Measurements from ENCODE around the gene BTBD6. TPM values are rescaled to one million over a fixed set of nuclear protein-coding genes. Genes with fewer than 3 reads are reported as not detected.

BTBD6 gene
- total RNA-seq, 2 donors from 2014 or later: 45.9 to 73.5 TPM

DNA sequence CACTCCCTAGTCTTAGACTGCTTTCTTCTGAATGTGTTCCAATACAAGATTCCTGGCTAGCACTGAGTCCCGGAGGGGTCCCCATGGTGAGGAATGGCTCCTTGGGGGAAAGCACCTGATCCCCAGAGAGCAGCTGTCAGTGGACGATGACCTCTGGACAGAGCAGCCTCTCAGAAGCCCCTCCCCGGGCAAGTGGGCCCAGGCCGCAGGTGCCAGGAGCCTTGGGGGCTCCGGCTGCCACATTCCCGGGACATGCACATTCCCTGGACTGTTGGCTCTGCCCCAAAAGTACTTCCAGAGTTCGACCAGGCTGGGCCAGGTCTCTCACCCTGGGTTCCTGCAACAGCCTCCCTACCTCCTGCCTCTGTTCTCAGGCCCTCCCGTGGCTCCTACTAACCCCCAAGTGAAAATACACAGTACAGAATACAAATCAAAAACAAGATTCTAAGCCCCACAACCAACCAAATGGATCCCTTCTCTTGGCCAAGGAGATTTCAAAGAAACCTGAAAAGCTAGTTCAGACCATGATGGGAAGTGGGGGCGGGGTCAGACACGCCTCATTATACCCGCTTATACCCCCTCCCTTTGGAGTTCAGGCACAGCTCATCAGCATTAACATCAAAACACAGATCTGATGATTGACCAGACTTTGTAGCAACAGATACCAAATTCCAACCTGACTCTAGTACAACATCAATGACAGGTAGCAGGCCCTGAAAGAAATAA is 23.3 kb upstream of the BTBD6 start:
- H3K9me3 ChIP-seq: no peaks in the 10 kb centered on the region
- TF ChIP-seq, protein P1, sequence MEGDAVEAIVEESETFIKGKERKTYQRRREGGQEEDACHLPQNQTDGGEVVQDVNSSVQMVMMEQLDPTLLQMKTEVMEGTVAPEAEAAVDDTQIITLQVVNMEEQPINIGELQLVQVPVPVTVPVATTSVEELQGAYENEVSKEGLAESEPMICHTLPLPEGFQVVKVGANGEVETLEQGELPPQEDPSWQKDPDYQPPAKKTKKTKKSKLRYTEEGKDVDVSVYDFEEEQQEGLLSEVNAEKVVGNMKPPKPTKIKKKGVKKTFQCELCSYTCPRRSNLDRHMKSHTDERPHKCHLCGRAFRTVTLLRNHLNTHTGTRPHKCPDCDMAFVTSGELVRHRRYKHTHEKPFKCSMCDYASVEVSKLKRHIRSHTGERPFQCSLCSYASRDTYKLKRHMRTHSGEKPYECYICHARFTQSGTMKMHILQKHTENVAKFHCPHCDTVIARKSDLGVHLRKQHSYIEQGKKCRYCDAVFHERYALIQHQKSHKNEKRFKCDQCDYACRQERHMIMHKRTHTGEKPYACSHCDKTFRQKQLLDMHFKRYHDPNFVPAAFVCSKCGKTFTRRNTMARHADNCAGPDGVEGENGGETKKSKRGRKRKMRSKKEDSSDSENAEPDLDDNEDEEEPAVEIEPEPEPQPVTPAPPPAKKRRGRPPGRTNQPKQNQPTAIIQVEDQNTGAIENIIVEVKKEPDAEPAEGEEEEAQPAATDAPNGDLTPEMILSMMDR (IDR thresholded peaks at IDR 0.05): no peak
- DNase-seq (ENCODE audit: low spot score): no peak
- no peaks in the 10 kb centered on the region for H3K27me3 ChIP-seq (replicated peaks; ENCODE audit: insufficient read depth)
- no peaks in the 10 kb centered on the region for H3K4me1 ChIP-seq (ENCODE audit: control insufficient read depth in 1 of 2, low read depth in 2 of 2)
- no peak for ATAC-seq (ENCODE audit: insufficient number of reproducible peaks, low FRiP score, low read depth)
- no peak overlapping the region for H3K27ac ChIP-seq
- no peak overlapping the region for H3K4me3 ChIP-seq
- H3K36me3 ChIP-seq: peaks cover 20% of the 10 kb centered on the region

DNA sequence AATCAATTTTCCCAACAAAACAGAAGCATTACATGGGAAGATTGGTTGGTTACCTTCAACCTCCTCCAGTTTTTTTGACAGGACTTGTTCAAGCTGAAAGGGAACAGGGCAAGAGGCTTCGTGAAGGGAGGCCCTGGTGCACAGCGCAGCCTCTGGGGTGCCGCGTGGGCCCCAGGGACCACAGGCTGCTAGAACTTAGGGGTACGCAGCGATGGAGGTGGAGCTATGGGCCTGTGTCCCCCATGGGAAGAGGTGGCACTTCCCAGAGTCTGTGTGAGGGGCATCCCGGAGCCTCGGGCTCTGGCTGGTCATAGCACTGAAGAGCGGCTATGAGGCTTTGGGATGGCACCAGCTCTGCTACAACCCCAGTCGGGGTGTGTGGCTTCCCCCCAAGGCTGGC is 22.1 kb upstream of the BTBD6 start:
- TF ChIP-seq, protein P1 (IDR thresholded peaks at IDR 0.05): no peak
- Histone ChIP-seq H3K36me3 (peaks cover 10% of the 10 kb centered on the region), H3K4me3 (no peak overlapping the region), H3K27ac (no peak overlapping the region), H3K4me1 (ENCODE audit: control insufficient read depth in 1 of 2, low read depth in 2 of 2) (no peaks in the 10 kb centered on the region), H3K27me3 (replicated peaks; ENCODE audit: insufficient read depth) (no peaks in the 10 kb centered on the region), H3K9me3 (no peaks in the 10 kb centered on the region)
- DNase-seq (ENCODE audit: low spot score) (no peak), ATAC-seq (ENCODE audit: insufficient number of reproducible peaks, low FRiP score, low read depth) (no peak)

DNA sequence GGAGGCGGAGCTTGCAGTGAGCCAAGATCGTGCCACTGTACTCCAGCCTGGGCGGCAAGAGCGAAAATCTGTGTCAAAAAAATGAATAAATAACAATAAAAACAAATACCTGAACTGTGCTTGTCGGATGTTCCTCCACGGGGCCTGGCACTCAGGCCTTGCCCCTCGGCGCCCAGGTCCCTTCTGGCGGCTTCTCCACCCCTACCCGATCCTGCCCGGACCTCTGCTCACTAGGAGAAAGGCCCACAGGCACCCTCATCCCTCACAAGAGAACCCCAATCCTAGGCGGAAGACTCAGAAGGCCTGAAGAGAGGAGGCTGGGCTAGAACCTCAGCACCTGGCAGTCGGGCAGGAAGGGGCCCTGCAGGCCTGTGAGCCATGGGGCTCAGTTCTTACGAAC is 21.0 kb upstream of the BTBD6 start:
- H3K4me1 ChIP-seq (ENCODE audit: control insufficient read depth in 1 of 2, low read depth in 2 of 2): no peaks in the 10 kb centered on the region
- TF ChIP-seq, protein P1 (IDR thresholded peaks at IDR 0.05): no peak
- H3K36me3 ChIP-seq: peaks cover 9% of the 10 kb centered on the region
- ATAC-seq (ENCODE audit: insufficient number of reproducible peaks, low FRiP score, low read depth) (no peak), DNase-seq (ENCODE audit: low spot score) (no peak)
- no peak overlapping the region for H3K4me3 ChIP-seq
- no peaks in the 10 kb centered on the region for H3K9me3 ChIP-seq
- no peaks in the 10 kb centered on the region for H3K27me3 ChIP-seq (replicated peaks; ENCODE audit: insufficient read depth)
- H3K27ac ChIP-seq: no peak overlapping the region

DNA sequence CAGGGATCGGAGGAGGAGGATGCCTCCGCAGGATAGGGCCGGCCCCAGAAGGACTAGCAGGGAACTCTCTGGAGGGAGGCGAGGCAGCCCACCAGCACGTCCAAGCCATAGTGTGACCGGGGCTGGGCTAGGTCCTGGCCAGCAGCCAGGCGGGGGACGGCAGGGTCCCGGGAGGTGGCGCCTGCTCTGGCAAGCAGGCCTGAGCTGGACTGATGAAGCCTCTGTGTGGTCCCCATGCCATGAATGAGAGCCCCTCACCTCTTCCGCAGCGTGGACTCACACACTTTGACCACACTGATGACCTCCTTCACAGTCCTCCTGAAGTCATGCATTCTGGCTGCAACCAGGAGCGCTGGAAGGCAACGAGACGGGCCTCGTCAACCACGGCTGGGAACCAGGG is 19.8 kb upstream of the BTBD6 start:
- TF ChIP-seq, protein P1 (IDR thresholded peaks at IDR 0.05): no peak
- Histone ChIP-seq H3K27me3 (replicated peaks; ENCODE audit: insufficient read depth) (no peaks in the 10 kb centered on the region), H3K9me3 (no peaks in the 10 kb centered on the region), H3K4me3 (no peak overlapping the region), H3K27ac (no peak overlapping the region), H3K4me1 (ENCODE audit: control insufficient read depth in 1 of 2, low read depth in 2 of 2) (no peaks in the 10 kb centered on the region), H3K36me3 (peaks cover 9% of the 10 kb centered on the region)
- ATAC-seq (ENCODE audit: insufficient number of reproducible peaks, low FRiP score, low read depth) (peak; percentile 28), DNase-seq (ENCODE audit: low spot score) (no peak)

DNA sequence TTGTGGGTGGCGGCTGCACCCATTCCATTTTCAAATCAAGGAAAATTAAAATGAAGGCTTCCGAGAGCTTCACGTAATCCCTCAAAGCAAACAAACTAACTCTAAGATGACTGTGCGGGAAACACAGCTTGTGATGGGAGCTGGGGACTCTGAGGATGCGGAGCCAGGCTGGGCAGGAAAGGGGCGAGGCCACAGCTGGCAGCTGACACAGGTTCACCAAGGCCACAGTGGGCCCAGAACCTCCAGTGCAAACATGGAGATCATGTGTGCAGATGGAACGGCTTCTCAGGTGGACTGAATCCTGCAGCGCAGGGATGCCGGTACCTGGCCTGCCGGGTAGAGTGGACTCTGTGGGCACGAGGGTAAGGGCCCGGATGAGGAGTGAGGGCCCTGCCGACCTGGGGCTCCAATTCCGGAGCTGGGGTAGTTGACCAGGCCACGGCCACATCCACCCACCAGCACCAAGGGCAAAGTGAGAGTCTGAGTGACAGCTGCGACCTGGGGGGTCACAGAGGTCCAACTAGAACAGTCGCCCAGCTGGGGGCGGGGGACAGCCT is 19.2 kb upstream of the BTBD6 start:
- TF ChIP-seq, protein P1 (IDR thresholded peaks at IDR 0.05): no peak

More for the DNA sequence above, 19.2 kb upstream of the BTBD6 start:
- no peak overlapping the region for H3K27ac ChIP-seq
- peaks cover 9% of the 10 kb centered on the region for H3K36me3 ChIP-seq
- ATAC-seq (ENCODE audit: insufficient number of reproducible peaks, low FRiP score, low read depth) (no peak), DNase-seq (ENCODE audit: low spot score) (no peak)
- H3K4me1 ChIP-seq (ENCODE audit: control insufficient read depth in 1 of 2, low read depth in 2 of 2): no peaks in the 10 kb centered on the region
- no peaks in the 10 kb centered on the region for H3K9me3 ChIP-seq
- no peak overlapping the region for H3K4me3 ChIP-seq
- H3K27me3 ChIP-seq (replicated peaks; ENCODE audit: insufficient read depth): no peaks in the 10 kb centered on the region
